ENCODE results near the gene DOCK3.

DOCK3 gene

GRCh38 chr3:50630394-50630793 lies 44.3 kb upstream of the DOCK3 start:
- TF ChIP-seq CTCF (IDR thresholded peaks at IDR 0.05; ENCODE audit: insufficient read depth, low read length, poor library complexity, severe bottlenecking) = no peak
- H3K27me3 ChIP-seq (replicated peaks; ENCODE audit: control insufficient read depth, insufficient read depth, low read length) = no peaks in the 10 kb centered on the region
- no peak overlapping the region for H3K4me3 ChIP-seq (replicated peaks; ENCODE audit: low read depth, low read length)
- no peaks in the 10 kb centered on the region for H3K36me3 ChIP-seq (ENCODE audit: control insufficient read depth, insufficient read depth, low read length)
- no peak for DNase-seq (ENCODE audit: extremely low read depth, insufficient read length)

- Histone ChIP-seq H3K4me3 (replicated peaks; ENCODE audit: low read depth, low read length) (no peak overlapping the region), H3K36me3 (ENCODE audit: control insufficient read depth, insufficient read depth, low read length) (no peaks in the 10 kb centered on the region), H3K27me3 (replicated peaks; ENCODE audit: control insufficient read depth, insufficient read depth, low read length) (no peaks in the 10 kb centered on the region)
- DNase-seq (ENCODE audit: extremely low read depth, insufficient read length) = no peak
- TF ChIP-seq CTCF (IDR thresholded peaks at IDR 0.05; ENCODE audit: insufficient read depth, low read length, poor library complexity, severe bottlenecking) = no peak
Measured at GRCh38 chr3:50630877-50631276, 43.9 kb upstream of the DOCK3 start.

GRCh38 chr3:50632450-50632849 lies 42.3 kb upstream of the DOCK3 start:
- H3K36me3 ChIP-seq (ENCODE audit: control insufficient read depth, insufficient read depth, low read length) = no peaks in the 10 kb centered on the region; the same call in 1 of the 2 replicates
- DNase-seq (ENCODE audit: extremely low read depth, insufficient read length) = no peak
- no peak for TF ChIP-seq CTCF (IDR thresholded peaks at IDR 0.05; ENCODE audit: insufficient read depth, low read length, poor library complexity, severe bottlenecking)
- no peak overlapping the region for H3K4me3 ChIP-seq (replicated peaks; ENCODE audit: low read depth, low read length)
- no peaks in the 10 kb centered on the region for H3K27me3 ChIP-seq (replicated peaks; ENCODE audit: control insufficient read depth, insufficient read depth, low read length)

- TF ChIP-seq CTCF (IDR thresholded peaks at IDR 0.05; ENCODE audit: insufficient read depth, low read length, poor library complexity, severe bottlenecking) = no peak
- Histone ChIP-seq H3K27me3 (replicated peaks; ENCODE audit: control insufficient read depth, insufficient read depth, low read length) (no peaks in the 10 kb centered on the region), H3K36me3 (ENCODE audit: control insufficient read depth, insufficient read depth, low read length) (no peaks in the 10 kb centered on the region; the same call in 1 of the 2 replicates), H3K4me3 (replicated peaks; ENCODE audit: low read depth, low read length) (no peak overlapping the region)
- no peak for DNase-seq (ENCODE audit: extremely low read depth, insufficient read length)
Measured at GRCh38 chr3:50633230-50633790, 41.4 kb upstream of the DOCK3 start.

GRCh38 chr3:50635066-50635465 lies 39.7 kb upstream of the DOCK3 start:
- Histone ChIP-seq H3K4me3 (replicated peaks; ENCODE audit: low read depth, low read length) (no peak overlapping the region), H3K36me3 (ENCODE audit: control insufficient read depth, insufficient read depth, low read length) (no peaks in the 10 kb centered on the region; the same call in 1 of the 2 replicates), H3K27me3 (replicated peaks; ENCODE audit: control insufficient read depth, insufficient read depth, low read length) (no peaks in the 10 kb centered on the region)
- DNase-seq (ENCODE audit: extremely low read depth, insufficient read length) = no peak
- TF ChIP-seq CTCF (IDR thresholded peaks at IDR 0.05; ENCODE audit: insufficient read depth, low read length, poor library complexity, severe bottlenecking) = no peak

GRCh38 chr3:50637011-50637410 lies 37.7 kb upstream of the DOCK3 start:
- DNase-seq (ENCODE audit: extremely low read depth, insufficient read length) = no peak
- H3K36me3 ChIP-seq (ENCODE audit: control insufficient read depth, insufficient read depth, low read length) = no peaks in the 10 kb centered on the region; the same call in 1 of the 2 replicates
- H3K4me3 ChIP-seq (replicated peaks; ENCODE audit: low read depth, low read length) = no peak overlapping the region
- no peaks in the 10 kb centered on the region for H3K27me3 ChIP-seq (replicated peaks; ENCODE audit: control insufficient read depth, insufficient read depth, low read length)
- no peak for TF ChIP-seq CTCF (IDR thresholded peaks at IDR 0.05; ENCODE audit: insufficient read depth, low read length, poor library complexity, severe bottlenecking)

All from GM06990 (cell line).